NB4 (cell line): ENCODE data around the gene UQCR10.

ENCODE experiments used
- DNase-seq: peaks from one replicate; pipeline ENCODE4 v3.0.0; 2010; ENCODE audit warnings: low read depth
- H3K4me3 ChIP-seq: one replicate; pipeline ENCODE4 v1.5.1; 2011; ENCODE audit warnings: mild to moderate bottlenecking, low read depth, low read length, moderate library complexity
- MYC ChIP-seq: IDR thresholded peaks from 2 replicates; pipeline ENCODE4 v1.6.1; 2011; ENCODE audit warnings: low read depth, low read length
- POLR2A ChIP-seq: IDR thresholded peaks from 2 replicates; pipeline ENCODE4 v1.6.1; 2011; ENCODE audit warnings: mild to moderate bottlenecking; ENCODE audit not compliant: insufficient read length; ENCODE audit errors: extremely low read depth
- TF ChIP-seq, protein P1 (sequence below): IDR thresholded peaks from 2 replicates; pipeline ENCODE4 v1.6.1; 2011; ENCODE audit warnings: low read depth, low read length
- TF ChIP-seq, protein P2 (sequence below): IDR thresholded peaks from one replicate; pipeline ENCODE4 v1.5.1; 2012; ENCODE audit warnings: low read depth, low read length

UQCR10 gene

DNA sequence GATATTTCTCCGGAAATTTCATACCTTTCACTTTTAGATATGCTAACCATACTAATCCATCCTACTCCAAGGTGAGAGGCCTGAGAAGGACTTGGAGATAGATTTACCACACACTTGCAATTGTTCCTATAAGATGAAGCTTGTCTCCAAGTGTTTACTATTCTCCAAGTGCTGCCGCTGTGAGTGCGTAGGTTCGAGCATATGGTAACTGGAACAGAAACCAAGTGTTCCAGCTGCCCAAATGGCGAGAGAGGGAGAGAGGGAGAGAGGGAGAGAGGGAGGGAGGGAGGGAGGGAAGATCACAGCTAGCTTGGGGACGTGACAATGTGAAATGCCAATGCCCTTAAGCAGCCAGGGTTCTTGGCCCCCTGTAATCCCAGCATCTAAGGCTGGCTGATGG, 49.4 kb downstream of the UQCR10 start:
- TF ChIP-seq, protein P1, sequence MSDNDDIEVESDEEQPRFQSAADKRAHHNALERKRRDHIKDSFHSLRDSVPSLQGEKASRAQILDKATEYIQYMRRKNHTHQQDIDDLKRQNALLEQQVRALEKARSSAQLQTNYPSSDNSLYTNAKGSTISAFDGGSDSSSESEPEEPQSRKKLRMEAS = no peak
- TF ChIP-seq, protein P2, sequence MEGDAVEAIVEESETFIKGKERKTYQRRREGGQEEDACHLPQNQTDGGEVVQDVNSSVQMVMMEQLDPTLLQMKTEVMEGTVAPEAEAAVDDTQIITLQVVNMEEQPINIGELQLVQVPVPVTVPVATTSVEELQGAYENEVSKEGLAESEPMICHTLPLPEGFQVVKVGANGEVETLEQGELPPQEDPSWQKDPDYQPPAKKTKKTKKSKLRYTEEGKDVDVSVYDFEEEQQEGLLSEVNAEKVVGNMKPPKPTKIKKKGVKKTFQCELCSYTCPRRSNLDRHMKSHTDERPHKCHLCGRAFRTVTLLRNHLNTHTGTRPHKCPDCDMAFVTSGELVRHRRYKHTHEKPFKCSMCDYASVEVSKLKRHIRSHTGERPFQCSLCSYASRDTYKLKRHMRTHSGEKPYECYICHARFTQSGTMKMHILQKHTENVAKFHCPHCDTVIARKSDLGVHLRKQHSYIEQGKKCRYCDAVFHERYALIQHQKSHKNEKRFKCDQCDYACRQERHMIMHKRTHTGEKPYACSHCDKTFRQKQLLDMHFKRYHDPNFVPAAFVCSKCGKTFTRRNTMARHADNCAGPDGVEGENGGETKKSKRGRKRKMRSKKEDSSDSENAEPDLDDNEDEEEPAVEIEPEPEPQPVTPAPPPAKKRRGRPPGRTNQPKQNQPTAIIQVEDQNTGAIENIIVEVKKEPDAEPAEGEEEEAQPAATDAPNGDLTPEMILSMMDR = no peak
- TF ChIP-seq POLR2A = no peak
- no peak for TF ChIP-seq MYC
- DNase-seq = no peak
- no peak overlapping the region for H3K4me3 ChIP-seq

DNA sequence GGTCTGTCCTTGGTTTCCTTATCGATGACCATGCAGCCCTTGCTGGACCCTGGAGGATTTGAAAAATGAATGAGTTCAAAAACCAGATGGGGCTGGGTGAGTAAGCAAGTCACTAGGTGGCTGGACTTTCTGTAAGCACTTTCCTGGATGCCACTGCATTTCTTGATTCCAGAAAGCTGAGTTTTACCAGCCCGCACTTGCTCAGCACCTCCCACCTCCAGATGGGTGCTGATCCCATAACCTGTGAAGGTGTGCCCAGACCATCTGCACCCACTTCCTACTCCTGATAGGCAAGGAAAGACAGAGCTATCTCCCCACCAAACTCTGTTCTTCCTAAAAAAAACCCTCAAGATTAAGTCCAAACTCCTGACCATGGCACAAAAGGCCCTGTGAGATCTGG, 49.8 kb downstream of the UQCR10 start:
- DNase-seq = no peak
- no peak overlapping the region for H3K4me3 ChIP-seq
- no peak for TF ChIP-seq MYC

DNA sequence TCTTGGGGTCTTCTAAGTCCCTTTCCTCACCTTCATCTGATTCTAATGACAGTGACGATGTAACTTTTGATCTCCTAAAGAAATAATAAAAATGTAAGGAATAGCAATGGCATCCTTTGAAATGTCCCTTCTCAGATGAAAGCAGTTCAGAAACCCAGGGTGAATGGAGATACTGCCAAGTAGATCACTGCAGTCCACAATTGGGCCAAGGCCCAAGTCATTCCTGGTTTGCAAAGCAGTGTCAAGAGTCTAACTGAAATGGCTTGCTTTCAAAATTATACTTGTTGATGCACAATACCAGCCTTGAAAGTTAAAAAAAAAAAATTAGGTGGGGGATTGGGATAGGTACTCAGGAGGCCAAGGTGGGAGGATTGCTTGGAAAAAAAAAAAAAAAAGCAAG, 50.6 kb downstream of the UQCR10 start:
- H3K4me3 ChIP-seq = no peak overlapping the region
- no peak for DNase-seq
- TF ChIP-seq, protein P2 = no peak
- no peak for TF ChIP-seq MYC
- no peak for TF ChIP-seq POLR2A
- TF ChIP-seq, protein P1 = no peak

DNA sequence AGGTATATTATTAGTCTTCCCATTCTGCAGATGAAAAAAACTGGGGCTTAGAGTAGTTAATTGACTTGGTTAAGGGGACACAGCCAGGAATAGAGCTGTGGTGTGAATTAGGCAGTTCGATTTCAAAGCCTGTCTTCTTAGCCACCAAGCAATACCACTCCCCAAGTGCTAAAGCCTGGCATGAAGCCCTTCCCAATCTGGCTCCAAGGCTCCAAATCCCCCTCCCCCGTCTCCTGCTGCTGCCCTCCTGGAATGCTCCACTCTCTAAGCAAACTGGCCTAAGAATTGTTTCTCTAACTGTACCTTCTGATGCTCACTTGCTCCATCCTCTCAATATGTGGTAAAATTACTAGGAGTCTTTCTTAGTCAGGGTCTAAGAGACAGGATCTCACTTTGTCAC, 52.3 kb downstream of the UQCR10 start:
- no peak overlapping the region for H3K4me3 ChIP-seq
- no peak for DNase-seq

More for the DNA sequence above, 52.3 kb downstream of the UQCR10 start:
- TF ChIP-seq, protein P1 = no peak
- no peak for TF ChIP-seq MYC
